ENCODE results near the gene PAX7.

DNA sequence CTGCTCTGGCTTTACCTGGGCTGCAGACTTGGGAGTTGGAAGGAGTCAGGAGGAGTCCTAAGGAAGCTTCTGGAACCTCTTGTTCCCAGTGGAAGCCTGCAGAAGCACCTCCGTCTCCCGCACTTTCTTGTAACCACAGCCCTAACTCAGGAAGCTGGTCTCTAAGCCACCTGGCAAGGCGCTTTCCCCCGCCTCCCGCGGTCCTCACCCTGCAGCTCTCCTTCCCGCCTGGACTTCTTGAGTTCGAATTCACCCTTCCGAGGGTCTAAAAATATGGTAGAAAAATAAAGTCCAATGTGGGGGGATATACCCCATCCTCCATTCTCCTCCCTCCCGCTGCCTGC lies 15.1 kb downstream of the PAX7 start:
- no peak for TF ChIP-seq POLR2AphosphoS5 (IDR thresholded peaks at IDR 0.05; ENCODE audit: insufficient read depth, low read depth, low read length)
- TF ChIP-seq, protein P1, sequence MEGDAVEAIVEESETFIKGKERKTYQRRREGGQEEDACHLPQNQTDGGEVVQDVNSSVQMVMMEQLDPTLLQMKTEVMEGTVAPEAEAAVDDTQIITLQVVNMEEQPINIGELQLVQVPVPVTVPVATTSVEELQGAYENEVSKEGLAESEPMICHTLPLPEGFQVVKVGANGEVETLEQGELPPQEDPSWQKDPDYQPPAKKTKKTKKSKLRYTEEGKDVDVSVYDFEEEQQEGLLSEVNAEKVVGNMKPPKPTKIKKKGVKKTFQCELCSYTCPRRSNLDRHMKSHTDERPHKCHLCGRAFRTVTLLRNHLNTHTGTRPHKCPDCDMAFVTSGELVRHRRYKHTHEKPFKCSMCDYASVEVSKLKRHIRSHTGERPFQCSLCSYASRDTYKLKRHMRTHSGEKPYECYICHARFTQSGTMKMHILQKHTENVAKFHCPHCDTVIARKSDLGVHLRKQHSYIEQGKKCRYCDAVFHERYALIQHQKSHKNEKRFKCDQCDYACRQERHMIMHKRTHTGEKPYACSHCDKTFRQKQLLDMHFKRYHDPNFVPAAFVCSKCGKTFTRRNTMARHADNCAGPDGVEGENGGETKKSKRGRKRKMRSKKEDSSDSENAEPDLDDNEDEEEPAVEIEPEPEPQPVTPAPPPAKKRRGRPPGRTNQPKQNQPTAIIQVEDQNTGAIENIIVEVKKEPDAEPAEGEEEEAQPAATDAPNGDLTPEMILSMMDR (IDR thresholded peaks at IDR 0.05; ENCODE audit: extremely low read depth in 1 of 2, insufficient read depth in 1 of 2, low read depth in 1 of 2, low read length in 2 of 2): no peak
- no peak for TF ChIP-seq POLR2A (IDR thresholded peaks at IDR 0.05; ENCODE audit: low read depth, low read length)
- no peak for TF ChIP-seq EZH2 (IDR thresholded peaks at IDR 0.05; ENCODE audit: borderline replicate concordance, low read depth, low read length, severe bottlenecking)
- TF ChIP-seq FOS (IDR thresholded peaks at IDR 0.05; ENCODE audit: borderline replicate concordance, insufficient read depth, low read length): no peak
- TF ChIP-seq MYC (IDR thresholded peaks at IDR 0.05; ENCODE audit: low read depth, low read length): no peak
- TF ChIP-seq, protein P2, sequence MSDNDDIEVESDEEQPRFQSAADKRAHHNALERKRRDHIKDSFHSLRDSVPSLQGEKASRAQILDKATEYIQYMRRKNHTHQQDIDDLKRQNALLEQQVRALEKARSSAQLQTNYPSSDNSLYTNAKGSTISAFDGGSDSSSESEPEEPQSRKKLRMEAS (IDR thresholded peaks at IDR 0.05; ENCODE audit: insufficient read depth, insufficient read length): no peak
